ENCODE data around the gene TEF.

Gene TEF

GRCh38 chr22:41364233-41364632, 17.5 kb upstream of the TEF start:
- no peak for TF ChIP-seq REST (IDR thresholded peaks at IDR 0.05; ENCODE audit: insufficient replicate concordance, low read depth)
- TF ChIP-seq POLR2AphosphoS5 (IDR thresholded peaks at IDR 0.05; ENCODE audit: low read depth): no peak
- no peak for TF ChIP-seq SPI1 (IDR thresholded peaks at IDR 0.05; ENCODE audit: borderline replicate concordance, low read depth)
- TF ChIP-seq CTCF (IDR thresholded peaks at IDR 0.05; ENCODE audit: insufficient read depth, low read length): no peak
- TF ChIP-seq GABPA (IDR thresholded peaks at IDR 0.05; ENCODE audit: low read depth): no peak
- no peak for DNase-seq (ENCODE audit: low read depth in 1 of 2, low spot score in 1 of 2)
- H3K27me3 ChIP-seq (ENCODE audit: insufficient read depth, poor library complexity, severe bottlenecking): no peaks in the 10 kb centered on the region
- H3K4me3 ChIP-seq (replicated peaks; ENCODE audit: insufficient read depth, low read length): no peak overlapping the region
- H3K27ac ChIP-seq (replicated peaks): no peak overlapping the region

- no peaks in the 10 kb centered on the region for H3K27me3 ChIP-seq (ENCODE audit: insufficient read depth, poor library complexity, severe bottlenecking)
- no peak overlapping the region for H3K27ac ChIP-seq (replicated peaks)
- TF ChIP-seq REST (IDR thresholded peaks at IDR 0.05; ENCODE audit: insufficient replicate concordance, low read depth) (no peak), POLR2AphosphoS5 (IDR thresholded peaks at IDR 0.05; ENCODE audit: low read depth) (no peak), CTCF (IDR thresholded peaks at IDR 0.05; ENCODE audit: insufficient read depth, low read length) (no peak), SPI1 (IDR thresholded peaks at IDR 0.05; ENCODE audit: borderline replicate concordance, low read depth) (no peak), GABPA (IDR thresholded peaks at IDR 0.05; ENCODE audit: low read depth) (no peak)
- no peak overlapping the region for H3K4me3 ChIP-seq (replicated peaks; ENCODE audit: insufficient read depth, low read length)
- no peak for DNase-seq (ENCODE audit: low read depth in 1 of 2, low spot score in 1 of 2)
Observed at GRCh38 chr22:41364955-41365354, 16.8 kb upstream of the TEF start.

- DNase-seq (ENCODE audit: low read depth in 1 of 2, low spot score in 1 of 2): no peak
- Histone ChIP-seq H3K4me3 (replicated peaks; ENCODE audit: insufficient read depth, low read length) (no peak overlapping the region), H3K27me3 (ENCODE audit: insufficient read depth, poor library complexity, severe bottlenecking) (no peaks in the 10 kb centered on the region), H3K27ac (replicated peaks) (no peak overlapping the region)
- TF ChIP-seq POLR2AphosphoS5 (IDR thresholded peaks at IDR 0.05; ENCODE audit: low read depth) (no peak), REST (IDR thresholded peaks at IDR 0.05; ENCODE audit: insufficient replicate concordance, low read depth) (no peak), CTCF (IDR thresholded peaks at IDR 0.05; ENCODE audit: insufficient read depth, low read length) (no peak), SPI1 (IDR thresholded peaks at IDR 0.05; ENCODE audit: borderline replicate concordance, low read depth) (no peak), GABPA (IDR thresholded peaks at IDR 0.05; ENCODE audit: low read depth) (no peak)
Observed at GRCh38 chr22:41365425-41365824, 16.3 kb upstream of the TEF start.
